ENCODE data around the gene APOC1. TPM values are rescaled to one million over a fixed set of nuclear protein-coding genes. Genes with fewer than 3 reads are reported as not detected.

The APOC1 gene
- total RNA-seq, 1 donor from 2014 or later = 89.4 TPM

DNA sequence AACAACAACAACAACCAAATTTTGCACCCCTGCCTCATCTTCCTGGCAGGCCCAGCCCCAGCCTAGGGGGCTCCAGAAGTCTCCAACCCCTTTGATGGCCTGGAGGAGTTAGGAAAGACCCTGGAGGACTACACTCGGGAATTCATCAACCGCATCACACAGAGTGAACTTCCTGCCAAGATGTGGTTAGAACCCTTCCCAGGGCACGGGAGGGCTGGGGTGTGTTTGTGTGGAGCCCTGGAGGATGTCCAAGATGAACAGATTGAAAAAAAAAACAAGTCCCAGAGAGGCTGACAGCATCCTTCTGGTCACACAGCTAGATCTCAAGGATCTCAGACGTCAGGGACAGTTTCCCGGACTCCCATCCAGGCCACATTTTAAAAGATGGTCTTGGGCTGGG, 13.3 kb downstream of the APOC1 start:
- Mint-ChIP-seq H3K27ac (no peak overlapping the region), H3K4me1 (ENCODE audit: low read depth) (peaks cover 24% of the 10 kb centered on the region), H3K27me3 (peaks cover 4% of the 10 kb centered on the region), H3K4me3 (ENCODE audit: low read depth) (no peak overlapping the region), H3K36me3 (ENCODE audit: insufficient read depth) (no peaks in the 10 kb centered on the region), H3K9me3 (ENCODE audit: low read depth) (no peaks in the 10 kb centered on the region)
- no peak for DNase-seq (ENCODE audit: low spot score, unreplicated experiment)
- no peak for TF ChIP-seq CTCF (IDR thresholded peaks at IDR 0.05; ENCODE audit: unreplicated experiment)

GRCh38 chr19:44930088-44930487, 15.7 kb downstream of the APOC1 start:
- Mint-ChIP-seq H3K27ac (no peak overlapping the region), H3K9me3 (ENCODE audit: low read depth) (no peaks in the 10 kb centered on the region), H3K4me3 (ENCODE audit: low read depth) (no peak overlapping the region), H3K36me3 (ENCODE audit: insufficient read depth) (no peaks in the 10 kb centered on the region), H3K27me3 (peaks cover 4% of the 10 kb centered on the region), H3K4me1 (ENCODE audit: low read depth) (peaks cover 18% of the 10 kb centered on the region)
- TF ChIP-seq CTCF (IDR thresholded peaks at IDR 0.05; ENCODE audit: unreplicated experiment) = no peak
- no peak for DNase-seq (ENCODE audit: low spot score, unreplicated experiment)

GRCh38 chr19:44931541-44931940, 17.1 kb downstream of the APOC1 start:
- H3K36me3 Mint-ChIP-seq (ENCODE audit: insufficient read depth) = no peaks in the 10 kb centered on the region
- H3K4me3 Mint-ChIP-seq (ENCODE audit: low read depth) = no peak overlapping the region
- H3K27ac Mint-ChIP-seq = no peak overlapping the region
- H3K27me3 Mint-ChIP-seq = no peaks in the 10 kb centered on the region
- H3K9me3 Mint-ChIP-seq (ENCODE audit: low read depth) = no peaks in the 10 kb centered on the region
- TF ChIP-seq CTCF (IDR thresholded peaks at IDR 0.05; ENCODE audit: unreplicated experiment) = no peak
- no peak for DNase-seq (ENCODE audit: low spot score, unreplicated experiment)
- peaks cover 17% of the 10 kb centered on the region for H3K4me1 Mint-ChIP-seq (ENCODE audit: low read depth)

DNA sequence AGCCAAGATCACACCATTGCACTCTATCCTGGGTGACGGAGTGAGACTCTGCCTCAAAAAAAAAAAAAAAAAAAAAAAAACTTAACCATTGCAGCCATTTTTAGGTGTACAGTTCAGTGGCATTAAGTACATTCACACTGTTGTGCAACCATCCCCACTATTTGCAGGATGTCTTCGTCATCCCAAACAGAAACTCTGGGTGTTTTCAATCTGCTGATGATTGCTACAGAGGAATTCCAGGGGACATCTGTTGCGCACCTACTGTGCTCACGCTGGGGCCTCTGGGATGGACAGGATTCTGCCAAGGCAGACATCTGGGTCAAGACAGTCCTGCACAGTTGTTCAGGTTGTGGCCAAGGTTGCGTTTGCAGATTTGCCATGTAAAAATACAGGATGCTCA, 25.3 kb downstream of the APOC1 start:
- no peaks in the 10 kb centered on the region for H3K36me3 Mint-ChIP-seq (ENCODE audit: insufficient read depth)
- H3K9me3 Mint-ChIP-seq (ENCODE audit: low read depth) = no peaks in the 10 kb centered on the region
- no peaks in the 10 kb centered on the region for H3K27me3 Mint-ChIP-seq
- DNase-seq (ENCODE audit: low spot score, unreplicated experiment) = no peak
- TF ChIP-seq CTCF (IDR thresholded peaks at IDR 0.05; ENCODE audit: unreplicated experiment) = no peak
- no peak overlapping the region for H3K27ac Mint-ChIP-seq
- H3K4me1 Mint-ChIP-seq (ENCODE audit: low read depth) = peaks cover 6% of the 10 kb centered on the region
- H3K4me3 Mint-ChIP-seq (ENCODE audit: low read depth) = no peak overlapping the region

- Mint-ChIP-seq H3K4me1 (ENCODE audit: low read depth) (no peaks in the 10 kb centered on the region), H3K36me3 (ENCODE audit: insufficient read depth) (no peaks in the 10 kb centered on the region), H3K9me3 (ENCODE audit: low read depth) (no peaks in the 10 kb centered on the region), H3K27me3 (no peaks in the 10 kb centered on the region), H3K4me3 (ENCODE audit: low read depth) (no peak within 1 kb of the TSS), H3K27ac (peak within 1 kb of the TSS; percentile 21)
- DNase-seq (ENCODE audit: low spot score, unreplicated experiment) = no peak
- TF ChIP-seq CTCF (IDR thresholded peaks at IDR 0.05; ENCODE audit: unreplicated experiment) = no peak
Measured at GRCh38 chr19:44942067-44942571, 27.7 kb downstream of the APOC1 start, which contains the start of gene APOC4. APOC4 (plus strand) TSS chr19:44942237; CDS start chr19:44942278, 41 bp downstream.

All from progenitor cell of endocrine pancreas (in vitro differentiated cells).